GM23338 (cell line): ENCODE results near the gene LHX4. TPM values are rescaled to one million over a fixed set of nuclear protein-coding genes. Genes with fewer than 3 reads are reported as not detected.

Experiments used
- ATAC-seq: fragments of 200-7000 bp; cut with Tn5 transposase; 3 replicates; pipeline ENCODE4 v1.9.1; 2020
- DNase-seq: peaks from one replicate; pipeline ENCODE4 v3.0.0-alpha.2; 2015; ENCODE audit warnings: low spot score
- H2AFZ ChIP-seq: fragments of 200-600 bp; sonication (generic); 2 replicates; pipeline ENCODE4 v1.8.0; 2016; ENCODE audit warnings: antibody characterized with exemption, mild to moderate bottlenecking, moderate library complexity
- H3F3A ChIP-seq: fragments of 200-600 bp; sonication (generic); replicated peaks from 2 replicates; pipeline ENCODE4 v1.8.0; 2017; ENCODE audit warnings: antibody characterized with exemption, mixed run types, low read depth
- H3K27ac ChIP-seq: fragments of 200-600 bp; sonication (generic); 2 replicates; pipeline ENCODE4 v1.6.1; 2016; ENCODE audit warnings: low read depth
- H3K27me3 ChIP-seq: fragments of 200-600 bp; sonication (generic); 2 replicates; pipeline ENCODE4 v1.8.0; 2016; ENCODE audit warnings: mild to moderate bottlenecking, mixed run types, moderate library complexity; ENCODE audit not compliant: insufficient read depth
- H3K36me3 ChIP-seq: fragments of 200-600 bp; sonication (generic); 2 replicates; pipeline ENCODE4 v1.8.0; 2016; ENCODE audit warnings: mild to moderate bottlenecking; ENCODE audit not compliant: insufficient read depth
- H3K4me1 ChIP-seq: fragments of 200-600 bp; sonication (generic); 2 replicates; pipeline ENCODE4 v1.8.0; 2016; ENCODE audit warnings: mild to moderate bottlenecking, moderate library complexity; ENCODE audit not compliant: insufficient read depth
- H3K4me2 ChIP-seq: fragments of 200-600 bp; sonication (generic); 2 replicates; pipeline ENCODE4 v1.7.1; 2017; ENCODE audit warnings: mixed run types
- H3K4me3 ChIP-seq: fragments of 200-600 bp; sonication (generic); 2 replicates; pipeline ENCODE4 v1.6.1; 2016; ENCODE audit warnings: mixed run types
- H3K79me2 ChIP-seq: fragments of 200-600 bp; sonication (generic); replicated peaks from 2 replicates; pipeline ENCODE4 v1.8.0; 2017; ENCODE audit warnings: mild to moderate bottlenecking; ENCODE audit not compliant: insufficient read depth
- H3K9me2 ChIP-seq: fragments of 200-600 bp; sonication (generic); 2 replicates; pipeline ENCODE4 v1.8.0; 2017; ENCODE audit not compliant: insufficient read depth
- H4K20me1 ChIP-seq: fragments of 200-600 bp; sonication (generic); replicated peaks from 2 replicates; pipeline ENCODE4 v1.8.0; 2017; ENCODE audit warnings: mild to moderate bottlenecking; ENCODE audit not compliant: insufficient read depth
- H3K27ac Mint-ChIP-seq: 2 replicates; pipeline ENCODE4 v1.8.0; 2020; ENCODE audit warnings: inconsistent platforms, mild to moderate bottlenecking, moderate library complexity, mixed read lengths
- H3K27me3 Mint-ChIP-seq: 3 replicates; pipeline ENCODE4 v1.8.0; 2022; ENCODE audit warnings: low read depth, mild to moderate bottlenecking, moderate library complexity, mixed read lengths, inconsistent platforms; ENCODE audit not compliant: insufficient read depth, poor library complexity
- H3K36me3 Mint-ChIP-seq: 3 replicates; pipeline ENCODE4 v1.8.0; 2021; ENCODE audit warnings: low read depth, mild to moderate bottlenecking, inconsistent platforms, moderate library complexity, mixed read lengths
- H3K4me1 Mint-ChIP-seq: 3 replicates; pipeline ENCODE4 v1.8.0; 2020; ENCODE audit warnings: mild to moderate bottlenecking, inconsistent platforms, mixed read lengths
- H3K4me3 Mint-ChIP-seq: 3 replicates; pipeline ENCODE4 v1.8.0; 2021; ENCODE audit warnings: moderate library complexity, mild to moderate bottlenecking, inconsistent platforms, mixed read lengths
- H3K9me3 Mint-ChIP-seq: 3 replicates; pipeline ENCODE4 v1.8.0; 2020; ENCODE audit warnings: moderate library complexity, mild to moderate bottlenecking, inconsistent platforms, mixed read lengths
- CREB1 ChIP-seq: fragments of 250-450 bp; sonication (Bioruptor Pico); IDR thresholded peaks from 2 replicates; pipeline ENCODE4 v1.5.0; 2020; ENCODE audit warnings: low read depth, mild to moderate bottlenecking, moderate library complexity
- CTCF ChIP-seq, 2 experiments: fragments of 200-600 bp in 1 of 2; sonication (generic) in 1 of 2; conservative IDR thresholded peaks; 2 replicates each; pipeline versions ENCODE4 v1.5.1 to v1.6.1; 2016 to 2017; ENCODE audit warnings: antibody characterized with exemption in 2 of 2, low read depth in 2 of 2, mild to moderate bottlenecking in 2 of 2, moderate library complexity in 1 of 2
- ETS1 ChIP-seq: IDR thresholded peaks from 2 replicates; pipeline ENCODE4 v1.6.1; 2016; ENCODE audit warnings: antibody characterized with exemption
- EZH2 ChIP-seq: fragments of 200-600 bp; sonication (generic); IDR thresholded peaks from one replicate; pipeline ENCODE4 v1.8.0; 2017; ENCODE audit warnings: antibody characterized with exemption, mild to moderate bottlenecking, low read depth; ENCODE audit not compliant: unreplicated experiment
- EZH2phosphoT487 ChIP-seq: fragments of 200-600 bp; sonication (generic); IDR thresholded peaks from one replicate; pipeline ENCODE4 v1.8.1; 2018; ENCODE audit warnings: antibody characterized with exemption; ENCODE audit not compliant: unreplicated experiment
- JUNB ChIP-seq: IDR thresholded peaks from one replicate; pipeline ENCODE4 v1.6.1; 2016; ENCODE audit warnings: antibody characterized with exemption; ENCODE audit not compliant: unreplicated experiment
- NANOG ChIP-seq: IDR thresholded peaks from 2 replicates; pipeline ENCODE4 v1.6.1; 2016; ENCODE audit warnings: antibody characterized with exemption, borderline replicate concordance
- POLR2AphosphoS5 ChIP-seq: IDR thresholded peaks from 2 replicates; pipeline ENCODE4 v1.6.1; 2016; ENCODE audit warnings: antibody characterized with exemption, low read depth
- REST ChIP-seq: IDR thresholded peaks from one replicate; pipeline ENCODE4 v1.6.1; 2018; ENCODE audit warnings: antibody characterized with exemption; ENCODE audit not compliant: unreplicated experiment
- STAT1 ChIP-seq: IDR thresholded peaks from one replicate; pipeline ENCODE4 v1.6.1; 2016; ENCODE audit warnings: antibody characterized with exemption; ENCODE audit not compliant: unreplicated experiment
- ZNF114 ChIP-seq: fragments of 250-450 bp; sonication (Bioruptor Pico); IDR thresholded peaks from 2 replicates; pipeline ENCODE4 v1.5.0; 2020; ENCODE audit warnings: mild to moderate bottlenecking, moderate library complexity
- ZNF331 ChIP-seq: fragments of 250-450 bp; sonication (Bioruptor Pico); IDR thresholded peaks from 2 replicates; pipeline ENCODE4 v1.5.0; 2020; ENCODE audit warnings: low read depth, mild to moderate bottlenecking, moderate library complexity
- ZNF462 ChIP-seq: fragments of 250-450 bp; sonication (Bioruptor Pico); IDR thresholded peaks from 2 replicates; pipeline ENCODE4 v1.5.0; 2020; ENCODE audit warnings: mild to moderate bottlenecking, moderate library complexity
- polyA plus RNA-seq: library from polyadenylated mRNA; unstranded; fragments of >200 nt; fragmentation: Nextera tagmentation; extraction: Ambion mirVana; gene quantifications from 2 replicates; pipeline ENCODE4 v1.2.1, GENCODE V29; 2016
- total RNA-seq: library from RNA; depleted of rRNA; stranded (reverse); fragments of >200 nt; shearing (Covaris generic); gene quantifications from 2 replicates; pipeline ENCODE4 v1.2.3, GENCODE V29; 2014

LHX4 gene
- total and polyA plus RNA-seq, 2 experiments from 2014 or later, result 1.4 to 2.5 TPM

- H3K79me2 ChIP-seq, result no peaks in the 10 kb centered on the region
- Mint-ChIP-seq H3K4me1 (peaks cover 6% of the 10 kb centered on the region), H3K4me3 (no peak overlapping the region), H3K36me3 (no peaks in the 10 kb centered on the region), H3K27ac (no peak overlapping the region), H3K27me3 (peaks cover 3% of the 10 kb centered on the region), H3K9me3 (no peaks in the 10 kb centered on the region)
- H3K4me2 ChIP-seq, result no peak overlapping the region
- H3K36me3 ChIP-seq, result no peaks in the 10 kb centered on the region
- peaks cover 6% of the 10 kb centered on the region; the same call in 1 of the 2 replicates for H3K4me1 ChIP-seq
- DNase-seq (no peak), ATAC-seq (peak; percentile 22; the same call in 1 of the 3 replicates)
- peaks cover 7% of the 10 kb centered on the region; the same call in 1 of the 2 replicates for H3K27me3 ChIP-seq
- no peak overlapping the region for H3K27ac ChIP-seq
- no peak overlapping the region for H3K4me3 ChIP-seq
- H4K20me1 ChIP-seq, result no peaks in the 10 kb centered on the region
- H3K9me2 ChIP-seq, result no peaks in the 10 kb centered on the region
- no peak for TF ChIP-seq ZNF114 (CRISPR knock-in tag)
- no peak for TF ChIP-seq CTCF (conservative IDR thresholded peaks at IDR 0.05; ENCODE audit: low read depth in 2 of 2)
- no peak for TF ChIP-seq EZH2phosphoT487
- no peak for TF ChIP-seq STAT1
- TF ChIP-seq ZNF462 (CRISPR knock-in tag), result no peak
- no peak for TF ChIP-seq POLR2AphosphoS5
- TF ChIP-seq ETS1, result no peak
- TF ChIP-seq CREB1 (CRISPR knock-in tag), result no peak
- no peak for TF ChIP-seq EZH2
- TF ChIP-seq JUNB, result no peak
- TF ChIP-seq ZNF331 (CRISPR knock-in tag), result no peak
- TF ChIP-seq NANOG, result no peak
- TF ChIP-seq REST, result no peak
- H2AFZ ChIP-seq, result peak overlapping the region; percentile 74; the same call in 1 of the 2 replicates
- H3F3A ChIP-seq, result no peaks in the 10 kb centered on the region
Measured at GRCh38 chr1:180218806-180219765, 11.0 kb upstream of the LHX4 start.
